Measurements from ENCODE around the gene INTS3. TPM values are rescaled to one million over a fixed set of nuclear protein-coding genes. Genes with fewer than 3 reads are reported as not detected.
A peak's percentile ranks its signal among the peaks of the same experiment; 100 is the strongest.

Gene INTS3
- total RNA-seq, 2 donors from 2014 or later = 33.6 to 47.6 TPM

GRCh38 chr1:153771261-153771660, 43.4 kb downstream of the INTS3 start:
- Mint-ChIP-seq H3K36me3 (ENCODE audit: low read depth) (no peaks in the 10 kb centered on the region), H3K27ac (no peak overlapping the region), H3K4me1 (peaks cover 8% of the 10 kb centered on the region), H3K27me3 (no peaks in the 10 kb centered on the region), H3K4me3 (no peak overlapping the region)
- DNase-seq (no peak), ATAC-seq (no peak)
- H3K9me3 ChIP-seq (ENCODE audit: control insufficient read depth, low read length, poor library complexity, severe bottlenecking) = no peaks in the 10 kb centered on the region

GRCh38 chr1:153771841-153772593, 44.2 kb downstream of the INTS3 start:
- Mint-ChIP-seq H3K36me3 (ENCODE audit: low read depth) (no peaks in the 10 kb centered on the region), H3K4me1 (peaks cover 11% of the 10 kb centered on the region), H3K27ac (no peak overlapping the region), H3K4me3 (no peak overlapping the region), H3K27me3 (no peaks in the 10 kb centered on the region)
- H3K9me3 ChIP-seq (ENCODE audit: control insufficient read depth, low read length, poor library complexity, severe bottlenecking) = no peaks in the 10 kb centered on the region
- ATAC-seq = no peak
- no peak for DNase-seq

- peak overlapping the region; percentile 8 for H3K27ac Mint-ChIP-seq
- no peak overlapping the region for H3K4me3 Mint-ChIP-seq
- ATAC-seq (no peak), DNase-seq (no peak)
- no peaks in the 10 kb centered on the region for H3K9me3 ChIP-seq (ENCODE audit: control insufficient read depth, low read length, poor library complexity, severe bottlenecking)
- no peaks in the 10 kb centered on the region for H3K27me3 Mint-ChIP-seq
- peaks cover 17% of the 10 kb centered on the region for H3K4me1 Mint-ChIP-seq
- no peaks in the 10 kb centered on the region for H3K36me3 Mint-ChIP-seq (ENCODE audit: low read depth)
Measured at GRCh38 chr1:153773096-153773921, 45.5 kb downstream of the INTS3 start.

GRCh38 chr1:153774026-153774595, 46.3 kb downstream of the INTS3 start:
- H3K36me3 Mint-ChIP-seq (ENCODE audit: low read depth) = no peaks in the 10 kb centered on the region
- no peak for ATAC-seq
- H3K9me3 ChIP-seq (ENCODE audit: control insufficient read depth, low read length, poor library complexity, severe bottlenecking) = no peaks in the 10 kb centered on the region
- H3K27me3 Mint-ChIP-seq = no peaks in the 10 kb centered on the region
- peak overlapping the region; percentile 8 for H3K27ac Mint-ChIP-seq
- peak overlapping the region; percentile 84 for H3K4me3 Mint-ChIP-seq
- H3K4me1 Mint-ChIP-seq = peaks cover 17% of the 10 kb centered on the region
- DNase-seq = no peak

GRCh38 chr1:153774780-153775457, 47.1 kb downstream of the INTS3 start, which contains the start of gene SLC27A3:
SLC27A3 (plus strand) TSS chr1:153775407; CDS start chr1:153775498, 91 bp downstream.
- H3K9me3 ChIP-seq (ENCODE audit: control insufficient read depth, low read length, poor library complexity, severe bottlenecking) = no peaks in the 10 kb centered on the region
- ATAC-seq = peak; percentile 30
- Mint-ChIP-seq H3K27me3 (no peaks in the 10 kb centered on the region), H3K4me1 (peaks cover 17% of the 10 kb centered on the region), H3K27ac (peak within 1 kb of the TSS; percentile 43), H3K4me3 (peak within 1 kb of the TSS; percentile 84), H3K36me3 (ENCODE audit: low read depth) (no peaks in the 10 kb centered on the region)
- DNase-seq = no peak

- H3K9me3 ChIP-seq (ENCODE audit: control insufficient read depth, low read length, poor library complexity, severe bottlenecking) = no peaks in the 10 kb centered on the region
- peak; percentile 82 for ATAC-seq
- Mint-ChIP-seq H3K36me3 (ENCODE audit: low read depth) (no peaks in the 10 kb centered on the region), H3K27ac (peak overlapping the region; percentile 43), H3K4me3 (peak overlapping the region; percentile 84), H3K4me1 (peaks cover 17% of the 10 kb centered on the region), H3K27me3 (no peaks in the 10 kb centered on the region)
- DNase-seq = peak; percentile 43 to 54 (median 50)
Measured at GRCh38 chr1:153775458-153776327, 47.8 kb downstream of the INTS3 start.

GRCh38 chr1:153776352-153776751, 48.5 kb downstream of the INTS3 start:
- H3K27ac Mint-ChIP-seq = peak overlapping the region; percentile 43
- H3K9me3 ChIP-seq (ENCODE audit: control insufficient read depth, low read length, poor library complexity, severe bottlenecking) = no peaks in the 10 kb centered on the region
- peaks cover 17% of the 10 kb centered on the region for H3K4me1 Mint-ChIP-seq
- no peaks in the 10 kb centered on the region for H3K36me3 Mint-ChIP-seq (ENCODE audit: low read depth)
- DNase-seq = no peak
- peak overlapping the region; percentile 84 for H3K4me3 Mint-ChIP-seq
- H3K27me3 Mint-ChIP-seq = no peaks in the 10 kb centered on the region
- no peak for ATAC-seq

- no peak for ATAC-seq
- Mint-ChIP-seq H3K36me3 (ENCODE audit: low read depth) (no peaks in the 10 kb centered on the region), H3K4me1 (peaks cover 17% of the 10 kb centered on the region), H3K4me3 (peak overlapping the region; percentile 68), H3K27me3 (no peaks in the 10 kb centered on the region), H3K27ac (peak overlapping the region; percentile 43)
- H3K9me3 ChIP-seq (ENCODE audit: control insufficient read depth, low read length, poor library complexity, severe bottlenecking) = no peaks in the 10 kb centered on the region
- no peak for DNase-seq
Measured at GRCh38 chr1:153776845-153777370, 49.1 kb downstream of the INTS3 start.

GRCh38 chr1:153777648-153778047, 49.8 kb downstream of the INTS3 start:
- no peak for ATAC-seq
- no peak overlapping the region for H3K27ac Mint-ChIP-seq
- peaks cover 17% of the 10 kb centered on the region for H3K4me1 Mint-ChIP-seq
- H3K27me3 Mint-ChIP-seq = no peaks in the 10 kb centered on the region
- H3K36me3 Mint-ChIP-seq (ENCODE audit: low read depth) = no peaks in the 10 kb centered on the region
- peak overlapping the region; percentile 76 for H3K4me3 Mint-ChIP-seq
- H3K9me3 ChIP-seq (ENCODE audit: control insufficient read depth, low read length, poor library complexity, severe bottlenecking) = no peaks in the 10 kb centered on the region
- DNase-seq = no peak

- ATAC-seq (no peak), DNase-seq (no peak)
- no peaks in the 10 kb centered on the region for H3K27me3 Mint-ChIP-seq
- H3K9me3 ChIP-seq (ENCODE audit: control insufficient read depth, low read length, poor library complexity, severe bottlenecking) = no peaks in the 10 kb centered on the region
- no peak overlapping the region for H3K4me3 Mint-ChIP-seq
- H3K27ac Mint-ChIP-seq = no peak overlapping the region
- peaks cover 18% of the 10 kb centered on the region for H3K4me1 Mint-ChIP-seq
- H3K36me3 Mint-ChIP-seq (ENCODE audit: low read depth) = no peaks in the 10 kb centered on the region
Measured at GRCh38 chr1:153778051-153778823, 50.4 kb downstream of the INTS3 start.

- ATAC-seq (no peak), DNase-seq (no peak)
- H3K4me1 Mint-ChIP-seq = peaks cover 18% of the 10 kb centered on the region
- no peaks in the 10 kb centered on the region for H3K9me3 ChIP-seq (ENCODE audit: control insufficient read depth, low read length, poor library complexity, severe bottlenecking)
- no peaks in the 10 kb centered on the region for H3K36me3 Mint-ChIP-seq (ENCODE audit: low read depth)
- H3K27ac Mint-ChIP-seq = peak overlapping the region; percentile 19
- H3K27me3 Mint-ChIP-seq = no peaks in the 10 kb centered on the region
- no peak overlapping the region for H3K4me3 Mint-ChIP-seq
Measured at GRCh38 chr1:153778824-153779519, 51.1 kb downstream of the INTS3 start.
